ENCODE results near the gene GNAS-AS1.
A peak's percentile ranks its signal among the peaks of the same experiment; 100 is the strongest.

Gene GNAS-AS1

DNA sequence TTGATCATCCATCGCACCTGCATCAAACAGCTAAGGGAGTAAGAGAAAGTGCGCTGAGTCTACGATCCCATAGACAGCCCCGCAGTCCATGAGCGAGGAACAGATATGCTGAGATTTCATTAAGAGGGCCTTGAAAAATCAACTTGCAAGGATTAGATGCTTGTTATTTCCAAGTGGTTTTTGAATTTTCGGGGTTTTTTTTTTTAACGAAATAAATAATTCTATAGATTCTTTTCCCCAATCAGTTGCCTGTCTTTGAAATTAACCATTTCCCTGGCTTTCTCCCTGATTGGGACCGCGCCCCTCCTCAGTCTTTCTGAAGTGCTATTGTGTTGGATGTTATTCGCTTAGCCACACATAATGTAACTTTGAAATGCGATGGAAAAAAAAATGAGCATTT is 48.6 kb downstream of the GNAS-AS1 start:
- DNase-seq = no peak

DNA sequence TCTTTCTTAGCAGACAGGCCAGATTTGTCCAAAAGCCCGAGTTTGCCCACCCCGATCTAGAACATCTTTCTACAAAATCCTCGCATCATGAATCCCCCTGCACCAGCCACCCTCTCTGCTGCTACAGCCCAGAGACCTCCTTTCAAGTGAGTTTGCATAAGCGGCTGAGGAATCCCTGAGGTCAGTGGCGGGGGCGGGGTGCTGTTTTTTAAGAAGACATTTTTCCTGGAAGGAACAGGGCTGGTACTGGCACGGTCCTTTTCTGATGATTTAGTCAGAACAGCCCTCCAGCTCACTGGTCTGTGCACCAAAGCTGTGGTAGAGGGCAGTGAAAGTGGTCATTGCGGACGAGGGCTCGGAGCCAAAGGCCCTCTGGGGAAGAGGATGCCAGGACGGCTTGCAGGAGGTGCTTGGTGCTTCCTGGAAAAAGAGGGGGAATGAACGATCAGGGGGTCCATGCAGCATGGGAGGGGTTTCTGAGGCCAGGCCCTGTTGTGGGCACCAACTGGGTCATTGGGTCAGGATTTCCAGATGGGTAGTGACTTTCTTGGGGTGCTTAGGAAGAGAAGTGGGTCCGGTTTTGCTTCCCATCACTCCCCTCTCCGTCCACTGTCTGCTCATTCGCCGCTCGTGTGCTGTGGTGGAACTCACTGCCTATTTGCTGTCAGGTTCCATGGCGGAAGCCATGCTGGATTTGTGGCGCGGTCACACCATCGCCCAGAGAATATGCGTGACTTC is 50.4 kb downstream of the GNAS-AS1 start:
- no peak for DNase-seq

DNA sequence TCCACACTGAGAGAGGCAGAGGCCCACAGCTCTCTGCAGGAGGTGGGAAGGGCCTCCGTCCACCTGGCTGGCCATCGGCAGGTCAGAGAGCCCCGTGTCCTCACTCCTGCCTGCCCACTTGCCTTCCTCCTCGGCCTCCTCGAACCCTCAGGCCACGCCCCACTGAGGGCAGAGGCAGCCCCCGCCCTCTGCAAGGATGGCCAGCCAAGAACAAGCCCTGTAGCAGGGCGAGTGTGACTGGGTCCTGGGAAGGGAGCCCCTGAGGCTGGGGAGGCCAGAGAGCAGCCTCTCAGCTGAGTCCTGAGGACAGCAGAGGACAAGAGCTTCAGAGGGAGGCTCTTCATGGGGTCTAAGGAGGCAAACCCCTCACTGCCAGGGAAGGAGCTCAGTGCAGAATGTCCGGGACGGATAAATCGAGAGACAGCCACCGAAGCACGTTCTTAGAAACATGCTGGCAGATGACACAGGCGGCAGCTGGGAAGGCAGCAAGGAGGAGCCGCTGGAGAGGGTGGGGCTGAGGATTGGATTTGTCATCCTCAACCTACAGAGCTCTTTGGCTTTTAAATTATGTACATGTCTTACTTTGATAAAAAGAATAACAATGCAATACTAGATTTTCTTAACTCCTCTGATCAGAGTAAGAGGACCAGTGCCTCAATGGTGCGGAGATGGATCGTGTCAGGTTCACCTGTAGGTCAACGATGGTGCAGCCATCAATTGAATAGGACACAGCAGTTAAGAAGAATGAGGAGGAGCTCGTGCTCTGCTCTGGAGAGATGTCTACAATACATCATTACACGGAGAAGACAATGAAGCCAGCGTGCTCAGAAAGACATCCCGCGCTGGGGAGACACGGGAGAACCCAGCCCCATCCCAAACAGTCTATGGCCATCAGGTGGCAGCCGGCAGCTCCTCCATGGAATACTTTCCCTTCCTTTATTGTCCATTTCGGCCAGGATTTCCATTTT is 53.0 kb downstream of the GNAS-AS1 start:
- DNase-seq = no peak

DNA sequence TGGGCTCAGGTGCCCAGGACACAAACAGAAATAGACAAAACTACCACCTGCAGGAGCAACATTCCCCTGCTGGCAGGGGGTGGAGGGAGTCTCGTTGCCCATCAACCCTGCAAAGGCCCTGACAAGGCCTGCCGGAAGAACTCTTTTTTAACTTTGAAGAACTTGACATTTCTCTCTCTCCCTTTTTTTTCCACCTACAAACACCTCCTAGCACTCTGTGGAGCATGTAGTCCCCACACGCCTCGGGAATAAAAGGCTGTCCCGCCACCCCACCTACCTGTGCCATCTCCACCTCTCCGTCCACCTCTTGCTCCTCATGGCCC is 54.8 kb downstream of the GNAS-AS1 start:
- DNase-seq = no peak

DNA sequence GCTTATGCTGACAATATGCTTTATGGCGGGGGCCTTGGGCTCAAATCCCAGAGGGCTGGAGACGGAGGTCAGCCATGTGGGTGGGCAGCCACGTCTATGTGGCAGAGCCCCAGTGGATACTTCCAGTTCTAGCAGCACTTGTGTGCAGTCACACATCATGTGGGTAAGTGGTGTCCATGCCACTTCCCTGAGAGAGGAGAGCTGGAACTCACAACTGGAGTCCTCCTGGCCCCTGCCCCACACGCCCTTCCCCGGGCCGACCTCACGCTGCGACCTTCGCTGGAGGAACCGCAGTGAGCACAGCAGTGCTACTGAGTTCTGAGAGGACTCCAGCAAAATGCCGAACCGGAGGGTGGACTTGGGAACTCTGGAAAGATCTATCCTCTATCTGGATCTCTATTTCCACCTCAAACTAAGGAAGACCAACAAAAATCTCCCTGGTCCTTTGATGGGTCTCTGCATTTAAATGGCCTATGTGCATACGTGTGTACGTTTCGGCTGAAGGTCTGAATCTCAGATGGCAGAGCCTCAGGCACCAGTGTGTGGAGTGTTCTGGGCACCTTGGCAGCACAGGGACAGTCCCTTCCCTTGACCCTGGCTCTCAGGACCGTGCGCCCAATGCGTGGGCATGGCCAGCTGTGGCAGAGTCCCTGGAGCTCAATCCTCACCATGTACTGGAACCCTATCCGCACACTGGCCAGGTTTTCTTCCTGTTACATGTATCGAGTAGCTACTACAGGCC is 55.4 kb downstream of the GNAS-AS1 start:
- DNase-seq = no peak

DNA sequence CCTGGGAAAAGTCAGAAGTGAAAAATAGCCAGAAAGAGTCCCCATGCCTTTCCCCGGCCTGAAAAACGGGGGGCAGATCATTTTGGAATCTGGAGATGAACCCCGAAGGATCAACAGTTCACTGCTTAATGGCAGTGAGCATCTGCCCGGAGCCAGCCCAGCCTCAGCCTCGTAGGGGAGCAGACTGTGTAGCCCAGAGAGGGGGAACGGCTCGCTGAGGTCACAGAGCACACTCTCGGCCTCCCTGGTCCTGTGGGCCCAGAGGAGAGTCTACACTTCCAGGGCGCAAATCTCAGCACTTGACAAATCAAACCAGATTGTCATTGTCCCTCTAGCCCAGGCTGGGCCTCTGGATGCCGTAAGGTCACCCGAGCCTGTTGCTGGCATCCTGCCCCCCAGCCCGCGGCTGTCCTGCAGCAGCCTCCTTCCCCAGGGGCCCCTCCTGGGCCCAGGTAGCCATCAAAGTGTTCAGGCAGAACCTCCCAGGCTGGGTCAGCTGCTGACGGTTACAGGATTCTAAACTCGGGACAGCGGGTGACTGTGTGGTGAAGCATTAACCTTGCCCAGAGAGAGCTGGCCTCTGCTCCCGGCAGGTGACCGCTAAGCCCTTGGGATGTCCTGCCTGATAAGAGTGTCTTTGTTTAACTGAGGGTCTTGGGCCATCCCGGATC is 56.1 kb downstream of the GNAS-AS1 start:
- no peak for DNase-seq

DNA sequence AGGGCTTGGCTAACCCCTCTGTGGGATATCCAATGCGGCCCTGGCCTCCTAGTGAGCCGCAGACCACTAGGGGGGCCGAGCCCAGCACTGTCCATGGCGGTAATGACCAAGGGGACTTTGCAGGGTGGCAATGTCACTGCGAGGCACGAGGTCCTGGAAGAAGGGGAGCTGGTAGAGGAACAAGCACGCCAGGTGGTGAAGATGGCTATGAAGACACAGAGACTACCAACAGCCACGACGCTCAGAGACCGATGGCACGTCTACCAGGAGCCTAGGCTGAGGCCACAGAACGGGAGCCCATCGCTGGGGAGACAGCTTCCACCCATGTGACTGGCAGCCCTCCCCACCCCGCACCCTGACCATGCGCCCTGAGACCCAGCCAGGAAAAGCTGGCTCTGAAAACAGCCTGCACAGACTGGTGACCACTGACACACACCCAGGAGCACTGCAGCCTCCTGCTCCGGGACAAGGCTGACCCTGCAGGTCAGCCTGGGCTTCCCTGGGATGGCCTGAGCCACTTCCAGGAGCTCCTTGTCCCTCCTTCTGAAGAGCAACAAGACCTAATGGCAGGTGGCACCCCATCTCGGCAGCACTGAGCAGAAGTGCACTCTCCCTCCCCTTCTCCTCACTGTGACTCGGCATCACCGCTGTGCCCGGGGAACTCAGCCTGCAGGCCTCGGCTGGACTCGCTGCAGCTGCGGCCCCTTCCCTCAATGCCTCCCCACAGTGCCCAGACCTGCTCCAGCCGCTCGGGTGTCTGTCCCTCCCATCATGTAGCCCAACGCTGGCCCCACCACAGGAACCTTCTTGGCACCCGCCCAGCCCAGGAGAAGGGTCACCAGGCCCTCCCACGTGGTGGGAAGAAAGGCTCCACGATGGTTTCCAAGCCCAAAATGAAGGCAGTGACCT is 56.9 kb downstream of the GNAS-AS1 start:
- DNase-seq = no peak

DNA sequence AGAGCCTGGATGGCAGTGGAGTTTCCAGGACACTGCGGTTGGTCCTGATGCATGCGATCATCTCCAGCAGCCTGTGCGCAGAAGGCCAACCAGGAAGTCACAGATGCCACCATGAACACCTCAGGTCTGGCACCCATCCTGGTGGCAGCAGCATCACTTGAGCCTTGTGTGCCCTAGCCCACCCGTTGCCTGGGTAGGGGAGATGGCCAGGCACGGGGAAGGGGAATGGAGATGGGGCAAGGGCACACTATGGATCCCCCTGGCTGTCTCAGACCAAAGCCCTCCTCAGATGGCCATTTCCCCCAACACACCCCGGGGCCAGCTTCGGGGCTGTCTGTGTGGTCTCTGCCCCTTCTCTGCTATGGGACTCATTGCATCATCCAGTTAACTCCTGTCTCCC is 58.3 kb downstream of the GNAS-AS1 start:
- no peak for DNase-seq

DNA sequence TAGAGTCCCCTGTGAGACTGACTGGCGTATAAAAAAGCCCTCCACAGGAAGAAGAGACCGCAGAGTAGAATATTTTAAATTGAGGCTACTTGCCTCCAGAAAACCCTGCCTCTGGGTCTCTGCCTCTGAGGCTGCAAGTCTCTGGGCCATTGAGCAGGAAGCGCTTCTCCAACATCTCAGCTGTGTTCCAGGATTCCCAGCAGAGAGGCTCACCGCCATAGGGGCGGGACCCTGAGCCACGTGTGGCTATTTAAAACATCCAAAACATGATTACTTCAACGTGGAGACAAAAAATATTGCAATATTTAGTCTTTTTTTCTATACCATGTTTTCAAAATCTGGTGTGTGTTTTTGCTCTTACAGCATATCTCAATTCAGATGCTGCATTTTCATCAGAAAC is 59.4 kb downstream of the GNAS-AS1 start:
- no peak for DNase-seq

DNA sequence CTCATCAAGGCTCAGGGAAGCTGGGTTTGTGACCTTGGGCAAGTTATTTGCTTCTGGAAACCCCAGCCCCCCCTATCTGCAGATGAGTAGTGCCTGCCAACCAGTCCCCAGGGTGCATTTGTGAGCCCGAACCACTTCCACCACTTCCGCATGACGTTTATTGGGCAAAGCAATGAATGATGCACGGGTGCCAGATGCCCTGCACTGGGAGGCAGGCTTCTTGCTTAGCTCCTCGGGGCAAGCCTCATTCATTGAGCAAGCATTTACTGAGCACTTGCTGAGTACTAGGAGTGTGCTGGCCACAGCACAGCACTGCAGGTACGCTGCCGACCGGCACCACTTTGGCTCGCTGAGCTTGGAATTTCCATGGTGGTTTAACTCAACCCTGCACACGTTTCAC is 60.2 kb downstream of the GNAS-AS1 start:
- peak; percentile 90 for DNase-seq

DNA sequence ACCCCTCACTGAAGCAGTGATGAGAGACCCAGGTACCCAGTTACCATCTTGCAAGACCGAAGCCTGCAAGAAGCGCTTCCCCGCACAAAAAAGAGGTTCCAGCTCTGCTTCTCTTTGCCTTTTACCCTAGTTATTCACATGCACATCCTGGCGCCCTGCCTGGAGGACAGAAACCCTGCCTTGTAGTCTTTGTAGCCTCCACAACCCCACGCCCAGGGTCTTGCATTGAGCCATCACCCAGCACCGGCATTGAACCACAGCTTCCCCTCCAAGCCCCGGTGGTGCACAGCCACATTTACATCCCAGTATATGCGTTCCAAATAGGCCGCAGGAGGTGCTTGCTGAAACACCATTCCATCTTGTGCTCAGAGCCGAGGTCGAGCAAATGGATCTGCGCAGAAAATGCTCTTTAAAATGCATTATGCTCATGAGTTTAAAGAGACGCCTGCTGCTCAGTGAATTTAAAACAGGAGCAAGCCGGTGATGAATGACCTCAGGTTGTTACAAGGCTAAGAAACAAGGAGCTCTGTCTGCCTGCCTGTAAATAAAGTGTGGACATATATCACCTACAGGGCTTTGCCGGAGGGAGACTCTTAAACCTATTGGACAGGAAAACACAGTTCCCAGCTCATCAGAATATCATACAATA is 61.7 kb downstream of the GNAS-AS1 start:
- DNase-seq = peak; percentile 37

DNA sequence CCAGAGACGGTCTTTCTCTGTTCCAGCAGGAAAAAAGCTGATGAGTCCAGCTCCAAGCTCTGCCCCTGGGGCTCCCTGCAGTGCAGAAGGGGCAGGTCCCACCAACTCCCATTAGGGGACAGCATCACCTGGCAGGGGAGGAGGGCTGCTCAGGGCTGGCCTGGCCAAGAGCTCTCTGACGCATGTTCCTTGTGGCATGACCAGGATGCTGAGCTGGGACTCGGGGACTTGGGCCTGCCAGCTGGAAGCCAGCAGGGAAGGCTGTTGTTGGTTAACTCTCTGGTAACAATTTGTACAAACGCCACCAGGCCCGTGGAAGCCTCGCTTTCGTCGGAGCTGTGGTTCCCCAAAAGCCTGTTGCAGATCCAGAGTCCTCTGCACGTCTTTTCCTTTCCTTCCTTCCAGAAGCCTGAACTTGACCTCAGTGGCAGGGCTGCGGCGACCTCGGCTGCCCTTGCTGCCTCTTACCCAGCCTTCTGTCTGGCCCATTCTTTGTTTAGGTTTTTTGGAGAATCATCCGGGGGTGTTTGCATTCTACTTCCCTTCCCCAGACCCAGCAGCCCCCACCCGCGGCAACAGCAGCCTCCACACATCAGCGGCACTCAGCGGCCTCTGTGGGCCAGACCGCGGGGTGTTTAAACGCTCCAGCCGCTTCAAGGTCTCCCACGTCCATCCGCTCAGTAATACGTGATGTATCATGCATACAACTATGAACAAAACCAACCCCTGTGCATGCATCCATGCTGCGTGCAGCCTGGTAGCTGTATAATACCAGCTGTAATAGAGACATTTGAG is 63.3 kb downstream of the GNAS-AS1 start:
- DNase-seq = no peak

DNA sequence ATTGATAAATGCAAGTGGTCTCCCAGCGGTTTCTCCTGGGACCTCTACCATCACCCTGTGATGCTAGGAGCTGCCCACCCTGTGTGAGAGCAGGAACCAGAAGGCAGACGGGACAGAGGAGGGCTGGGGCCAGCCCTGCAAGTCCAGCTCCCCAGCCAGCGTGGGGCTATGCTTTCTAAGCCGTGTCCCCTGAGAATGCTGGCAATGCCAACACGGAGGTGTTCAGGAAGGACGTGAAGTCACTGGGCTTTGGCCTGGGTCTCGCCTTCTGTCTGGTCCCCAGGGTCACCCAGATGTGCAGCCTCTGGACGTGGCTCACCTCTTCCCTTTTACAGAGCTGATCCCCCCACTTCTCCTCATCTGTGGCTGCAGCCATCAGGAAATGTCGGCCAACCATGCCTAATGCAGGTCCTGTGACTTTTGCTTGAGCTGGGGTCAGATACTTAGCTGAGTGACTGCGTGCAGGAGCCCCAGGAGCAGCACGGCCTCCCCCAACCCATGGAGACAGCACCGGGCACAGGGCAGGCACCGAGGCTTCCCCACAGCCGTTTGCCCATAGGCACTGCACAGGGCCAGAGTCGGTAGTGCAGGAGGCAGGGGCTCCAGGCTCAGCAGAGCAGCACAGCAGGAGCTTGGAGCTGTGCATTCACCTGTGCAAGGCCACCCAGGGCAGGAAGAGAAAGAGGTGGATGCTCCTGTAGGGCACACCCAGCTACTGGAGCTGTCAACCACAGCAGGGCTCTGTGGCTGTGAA is 66.2 kb downstream of the GNAS-AS1 start:
- no peak for DNase-seq

DNA sequence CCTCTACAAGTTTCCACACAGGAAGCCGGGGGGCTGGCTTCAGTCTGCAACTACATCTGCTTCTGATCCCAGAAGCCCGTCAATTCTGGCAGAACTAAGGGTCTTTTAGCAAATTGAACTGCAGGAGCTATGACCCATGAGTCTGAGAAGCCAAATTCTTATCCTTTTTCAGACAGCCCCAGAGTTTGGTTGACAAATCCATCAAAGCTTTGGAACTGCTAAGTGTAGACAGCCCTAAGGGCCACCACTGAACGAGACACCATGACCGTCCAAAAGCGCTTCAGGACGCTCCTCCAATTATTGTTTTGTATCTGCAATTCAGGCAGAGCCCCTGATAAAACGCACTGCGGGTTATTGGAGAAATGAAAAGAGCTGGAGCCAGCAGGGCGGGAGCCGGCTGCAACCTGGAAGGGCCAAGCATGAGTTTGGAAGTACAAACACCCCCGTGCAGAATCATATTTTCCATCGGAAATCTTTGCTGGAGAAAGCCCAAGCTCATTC is 67.1 kb downstream of the GNAS-AS1 start:
- no peak for DNase-seq

DNA sequence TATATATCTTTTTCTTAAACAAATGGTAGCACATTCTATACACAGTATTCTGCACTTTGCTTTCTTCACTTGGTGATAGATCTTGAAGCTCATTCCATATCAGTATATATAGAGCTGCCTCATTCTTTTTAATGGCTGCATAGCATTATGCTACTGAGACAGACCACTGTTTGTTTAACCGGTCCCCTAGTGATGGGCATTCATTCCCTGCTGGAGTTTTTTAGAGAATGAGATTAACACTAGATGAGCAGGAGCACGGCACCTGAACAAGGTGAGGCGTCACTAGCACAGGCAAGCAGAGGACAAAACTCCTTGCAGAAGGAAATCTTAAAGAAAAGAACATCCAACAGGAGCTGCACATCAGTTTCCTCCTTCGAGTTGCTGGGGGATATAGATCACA is 69.6 kb downstream of the GNAS-AS1 start:
- DNase-seq = no peak

DNA sequence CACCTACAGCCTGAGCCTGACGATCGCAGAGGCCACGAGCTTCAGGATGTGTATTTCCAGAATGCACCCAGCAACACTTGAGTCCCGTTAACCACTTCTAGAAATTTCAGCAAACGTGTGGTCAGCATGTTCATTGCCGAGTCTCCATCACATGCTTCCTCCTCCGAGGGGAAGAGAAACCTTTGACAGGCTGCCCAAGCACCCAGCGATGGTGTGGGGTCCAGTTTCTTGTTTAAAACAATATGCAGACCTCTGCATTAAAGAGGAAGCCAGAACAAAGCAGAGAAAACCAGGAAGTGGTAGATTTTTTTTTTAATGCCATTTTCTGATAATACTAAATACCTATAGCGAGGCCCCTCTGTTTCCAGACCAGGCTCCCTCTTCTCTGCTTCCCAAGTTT is 71.9 kb downstream of the GNAS-AS1 start:
- peak; percentile 96 for DNase-seq

DNA sequence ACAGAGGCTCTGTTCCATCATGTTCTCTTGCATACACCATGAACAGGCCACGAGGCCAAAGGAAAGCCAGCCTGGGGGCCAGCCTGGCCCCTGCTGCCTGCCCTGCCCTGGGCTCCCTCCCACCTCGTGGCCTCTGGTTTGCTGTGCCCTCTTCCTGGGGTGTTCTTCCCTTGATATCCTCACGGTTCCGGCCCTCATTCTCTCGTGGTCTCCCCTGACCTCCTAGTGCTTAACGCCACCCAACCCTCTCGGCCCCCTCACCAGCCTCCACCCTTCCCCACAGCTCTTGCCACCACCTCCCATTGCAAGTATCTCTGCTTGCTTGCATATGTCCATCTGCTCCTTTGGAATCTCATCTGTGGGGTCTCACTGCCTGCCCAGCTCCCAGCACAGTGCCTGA is 73.0 kb downstream of the GNAS-AS1 start:
- DNase-seq = no peak

DNA sequence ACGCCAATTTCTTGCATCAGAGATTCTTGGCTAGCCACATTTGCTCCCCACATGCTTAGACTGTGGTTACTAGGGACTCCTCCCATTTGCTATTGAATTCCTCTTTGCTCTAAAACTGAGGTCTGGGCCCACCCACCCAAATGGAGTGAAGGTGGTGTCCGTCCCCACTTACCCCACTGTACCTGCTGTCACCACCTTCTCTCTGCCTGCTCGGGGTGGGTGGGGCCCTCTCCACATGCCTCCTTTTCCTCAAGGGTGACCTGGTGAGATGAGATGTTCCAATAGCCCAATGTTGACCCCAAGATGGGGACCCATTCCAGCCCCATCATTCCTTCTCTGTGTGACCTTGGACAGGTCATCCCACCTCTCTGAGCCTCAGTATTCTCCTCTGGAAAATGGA is 74.6 kb downstream of the GNAS-AS1 start:
- no peak for DNase-seq

DNA sequence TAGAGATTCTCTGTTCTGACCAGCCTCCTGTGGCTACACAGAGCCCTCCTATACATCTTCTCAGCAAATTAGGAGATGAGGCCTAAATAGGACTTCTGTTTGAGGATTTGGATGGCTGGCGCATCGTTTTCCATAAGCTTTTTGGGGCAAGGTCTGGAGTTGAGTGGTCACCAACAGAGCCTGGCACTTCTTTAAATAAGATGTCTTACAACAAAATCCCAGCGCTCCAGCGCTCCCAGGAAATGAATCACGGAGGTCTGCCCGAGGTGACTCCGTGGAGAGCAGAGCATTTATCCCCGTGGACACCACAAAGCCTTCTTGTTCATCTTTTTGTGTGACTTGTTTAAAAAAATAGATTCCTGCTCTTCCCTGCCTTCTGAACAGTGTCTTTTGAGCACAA is 75.3 kb downstream of the GNAS-AS1 start:
- no peak for DNase-seq

Measured in MV-4-11 (cell line).